ENCODE results near the gene CRCP.

- no peak for TF ChIP-seq CTCF (IDR thresholded peaks at IDR 0.05)
- TF ChIP-seq ZFX (IDR thresholded peaks at IDR 0.05; ENCODE audit: borderline replicate concordance), result no peak
These were observed 69.1 kb downstream of the CRCP start for GRCh38 chr7:66183700-66184099.
